Activated CD4-positive, alpha-beta T cell treated with anti-CD3 and anti-CD28 coated beads, Interleukin-2, amount 50 U/mL, for 48 hours (primary cell): ENCODE measurements around the gene KRTAP2-4.
"Not testable (repeated sequence)": the region's sequence is repeated elsewhere in the genome, so short reads cannot be mapped to it uniquely, and the experiment has no call there.

Source experiments
- DNase-seq, 2 experiments: peaks; one replicate each; pipeline ENCODE4 v3.0.0-alpha.2; 2020

The KRTAP2-4 gene

GRCh38 chr17:41069031-41069430, 3.4 kb upstream of the KRTAP2-4 start:
- DNase-seq, result no peak

- DNase-seq, result no peak
These were observed 1.6 kb upstream of the KRTAP2-4 start for GRCh38 chr17:41067281-41067680.

- DNase-seq, result not testable (repeated sequence)
These were observed 526 bp downstream of the KRTAP2-4 start for GRCh38 chr17:41065016-41065689.

GRCh38 chr17:41064301-41064700, 1.4 kb downstream of the KRTAP2-4 start:
- no peak for DNase-seq

GRCh38 chr17:41063449-41063848, 2.2 kb downstream of the KRTAP2-4 start:
- DNase-seq, result no peak

GRCh38 chr17:41061964-41062363, 3.7 kb downstream of the KRTAP2-4 start:
- DNase-seq, result no peak

GRCh38 chr17:41060052-41060604, 5.6 kb downstream of the KRTAP2-4 start, which contains the start of gene KRTAP2-3:
Gene KRTAP2-3 (minus strand): TSS chr17:41060114. CDS start chr17:41060050, 64 bp downstream.
- no peak for DNase-seq

GRCh38 chr17:41059276-41060051, 6.2 kb downstream of the KRTAP2-4 start:
- DNase-seq, result not testable (repeated sequence)

- DNase-seq, result no peak
These were observed 6.9 kb downstream of the KRTAP2-4 start for GRCh38 chr17:41058741-41059140.

GRCh38 chr17:41057547-41057946, 8.1 kb downstream of the KRTAP2-4 start:
- DNase-seq, result no peak

GRCh38 chr17:41055130-41055529, 10.5 kb downstream of the KRTAP2-4 start, which contains the start of gene KRTAP2-2:
Gene KRTAP2-2 (minus strand): TSS chr17:41055230. CDS start chr17:41055211, 19 bp downstream.
- not testable (repeated sequence) for DNase-seq

GRCh38 chr17:41054556-41054955, 11.1 kb downstream of the KRTAP2-4 start:
- not testable (repeated sequence) for DNase-seq

GRCh38 chr17:41054025-41054424, 11.7 kb downstream of the KRTAP2-4 start:
- no peak for DNase-seq

- no peak for DNase-seq
These were observed 13.1 kb downstream of the KRTAP2-4 start for GRCh38 chr17:41052566-41052965.

- DNase-seq, result no peak
These were observed 16.6 kb downstream of the KRTAP2-4 start for GRCh38 chr17:41049110-41049509.

GRCh38 chr17:41048441-41048840, 17.2 kb downstream of the KRTAP2-4 start:
- no peak for DNase-seq

- DNase-seq, result not testable (repeated sequence)
These were observed 18.8 kb downstream of the KRTAP2-4 start, which contains the start of gene KRTAP2-1 for GRCh38 chr17:41046735-41047465. Gene KRTAP2-1 (minus strand): TSS chr17:41047316. CDS start chr17:41047267, 49 bp downstream.

- no peak for DNase-seq
These were observed 22.7 kb downstream of the KRTAP2-4 start for GRCh38 chr17:41042953-41043352.

GRCh38 chr17:41040783-41041571, 24.7 kb downstream of the KRTAP2-4 start, which contains the start of gene KRTAP1-1:
Gene KRTAP1-1 (minus strand): TSS chr17:41041450. CDS start chr17:41041397, 53 bp downstream.
- not testable (repeated sequence) for DNase-seq

GRCh38 chr17:41037853-41038350, 27.8 kb downstream of the KRTAP2-4 start:
- no peak for DNase-seq

- DNase-seq, result not testable (repeated sequence)
These were observed 31.2 kb downstream of the KRTAP2-4 start, which contains the start of gene KRTAP1-3 for GRCh38 chr17:41034346-41034935. Gene KRTAP1-3 (minus strand): TSS chr17:41034874. CDS start chr17:41034821, 53 bp downstream.
